Keratinocyte (primary cell): ENCODE results near the gene ALCAM. TPM values are rescaled to one million over a fixed set of nuclear protein-coding genes. Genes with fewer than 3 reads are reported as not detected.

Source experiments
- DNase-seq: peaks from one replicate; pipeline ENCODE4 v3.0.0-alpha.2; 2011; ENCODE audit warnings: low read depth, missing footprints, low spot score
- FAIRE-seq: peaks from 2 replicates; lab custom pipeline; 2011; peaks lifted over from hg19 to GRCh38; lab: Jason Lieb, UNC
- H2AFZ ChIP-seq: 2 replicates; pipeline ENCODE4 v1.6.0; 2012; ENCODE audit warnings: low read length, control low read depth, inconsistent platforms; ENCODE audit not compliant: control insufficient read depth
- H3K27ac ChIP-seq: 2 replicates; pipeline ENCODE4 v1.5.1; 2011; ENCODE audit warnings: low read length; ENCODE audit not compliant: control insufficient read depth, insufficient read depth
- H3K27me3 ChIP-seq: 3 replicates; pipeline ENCODE4 v1.6.0; 2011; ENCODE audit warnings: low read length; ENCODE audit not compliant: control insufficient read depth, insufficient read depth; ENCODE audit errors: extremely low read depth
- H3K36me3 ChIP-seq, 2 experiments: 2 replicates in 1 of 2; 3 replicates in 1 of 2; pipeline ENCODE4 v1.5.1; 2011; ENCODE audit warnings: low read length in 2 of 2, mild to moderate bottlenecking in 1 of 2; ENCODE audit not compliant: control insufficient read depth in 2 of 2, insufficient read depth in 2 of 2; ENCODE audit errors: extremely low read depth in 1 of 2
- H3K4me1 ChIP-seq: 3 replicates; pipeline ENCODE4 v1.5.1; 2011; ENCODE audit warnings: low read length; ENCODE audit not compliant: control insufficient read depth, insufficient read depth; ENCODE audit errors: extremely low read depth
- H3K4me2 ChIP-seq: 3 replicates; pipeline ENCODE4 v1.6.0; 2011; ENCODE audit warnings: low read depth, low read length; ENCODE audit not compliant: control insufficient read depth, insufficient read depth; ENCODE audit errors: extremely low read depth
- H3K4me3 ChIP-seq, 3 experiments: fragments of 200-600 bp in 1 of 3; sonication (generic) in 1 of 3; 2 replicates in 2 of 3; 3 replicates in 1 of 3; pipeline ENCODE4 v1.5.1; 2011 to 2016; ENCODE audit warnings: low read length in 3 of 3, mild to moderate bottlenecking in 3 of 3, control low read depth in 2 of 3, inconsistent platforms in 1 of 3, low read depth in 1 of 3, mixed read lengths in 1 of 3, mixed run types in 1 of 3, moderate library complexity in 1 of 3; ENCODE audit not compliant: control insufficient read depth in 2 of 3, insufficient read depth in 2 of 3; ENCODE audit errors: extremely low read depth in 1 of 3
- H3K79me2 ChIP-seq: 2 replicates; pipeline ENCODE4 v1.6.0; 2012; ENCODE audit warnings: low read length; ENCODE audit not compliant: control insufficient read depth, insufficient read depth
- H3K9ac ChIP-seq: 3 replicates; pipeline ENCODE4 v1.6.0; 2011; ENCODE audit warnings: low read length; ENCODE audit not compliant: control insufficient read depth, insufficient read depth; ENCODE audit errors: extremely low read depth
- H3K9me1 ChIP-seq: 3 replicates; pipeline ENCODE4 v1.6.0; 2011; ENCODE audit warnings: low read length; ENCODE audit not compliant: control insufficient read depth, insufficient read depth; ENCODE audit errors: extremely low read depth
- H3K9me3 ChIP-seq: 2 replicates; pipeline ENCODE4 v1.5.1; 2012; ENCODE audit warnings: low read depth, low read length; ENCODE audit not compliant: control insufficient read depth
- H4K20me1 ChIP-seq: 3 replicates; pipeline ENCODE4 v1.6.0; 2011; ENCODE audit warnings: low read length; ENCODE audit not compliant: control insufficient read depth, insufficient read depth; ENCODE audit errors: extremely low read depth
- EZH2 ChIP-seq: IDR thresholded peaks from one replicate; pipeline ENCODE4 v1.6.1; 2012; ENCODE audit warnings: inconsistent platforms, mild to moderate bottlenecking, low read length, moderate library complexity
- dilution Hi-C: fragments of 300-500 bp; cut with MboI; formaldehyde crosslinking; loops from one replicate; pipeline ENCODE4 v1.7.0; 2020; ENCODE audit warnings: low sequenced_read_pairs; ENCODE audit not compliant: extremely low pct_ligation_motif_present
- polyA plus RNA-seq, 5 experiments: library from polyadenylated mRNA; depleted of rRNA in 3 of 5; stranded (reverse) in 3 of 5; stranded (forward) in 1 of 5; unstranded in 1 of 5; fragments of >200 nt; gene quantifications; 1 replicate in 1 of 5; 2 replicates in 3 of 5; 3 replicates in 1 of 5; pipeline versions ENCODE4 v1.2.1 to v1.2.3, GENCODE V29; 2011 to 2012; ENCODE audit warnings: missing spikeins in 2 of 5, low read depth in 1 of 5, low replicate concordance in 1 of 5
- TF ChIP-seq, protein P1 (sequence below), 3 experiments: IDR thresholded peaks in 1 of 3; conservative IDR thresholded peaks in 1 of 3; optimal IDR thresholded peaks in 1 of 3; 2 replicates in 2 of 3; 3 replicates in 1 of 3; pipeline versions ENCODE3 to v1.5.1; 2011; ENCODE audit warnings: low read length in 3 of 3, mild to moderate bottlenecking in 3 of 3, moderate library complexity in 2 of 3, control low read depth in 1 of 3, inconsistent platforms in 1 of 3; ENCODE audit not compliant: insufficient read depth in 2 of 3; ENCODE audit errors: extremely low read depth in 1 of 3

Gene ALCAM
- polyA plus RNA-seq, 1 donor (not counting 4 experiments of a cell fraction or from before 2014, with no cell fraction given): 71.3 TPM

DNA sequence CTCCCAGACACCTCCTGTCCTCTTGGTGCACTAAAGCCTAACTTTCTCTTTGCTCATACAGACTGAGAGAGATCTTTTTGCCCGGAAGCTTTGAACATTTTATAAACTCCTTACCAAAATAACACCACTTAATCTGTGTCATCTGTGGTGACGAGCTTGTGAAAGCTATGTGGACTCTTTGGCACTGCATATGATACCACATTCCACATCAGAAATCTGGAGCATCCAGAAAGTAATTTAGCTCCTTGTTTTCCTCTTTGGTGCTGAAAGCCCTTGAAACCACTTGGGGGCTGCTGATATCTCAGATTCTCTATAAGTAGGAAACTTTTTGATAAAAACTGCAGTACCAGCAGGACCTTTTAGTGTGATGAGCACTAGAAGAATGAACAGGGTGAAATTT, 128.3 kb downstream of the ALCAM start:
- DNase-seq: no peak
- Histone ChIP-seq H3K4me2 (no peak overlapping the region), H3K36me3 (no peaks in the 10 kb centered on the region), H3K9ac (no peak overlapping the region), H3K9me1 (no peaks in the 10 kb centered on the region), H2AFZ (no peak overlapping the region), H3K27me3 (no peaks in the 10 kb centered on the region), H4K20me1 (no peaks in the 10 kb centered on the region), H3K4me3 (no peak overlapping the region), H3K9me3 (peaks cover 2% of the 10 kb centered on the region), H3K27ac (no peak overlapping the region), H3K4me1 (no peaks in the 10 kb centered on the region), H3K79me2 (no peaks in the 10 kb centered on the region)
- FAIRE-seq: no peak
- dilution Hi-C loops: no loop called here
- TF ChIP-seq, protein P1, sequence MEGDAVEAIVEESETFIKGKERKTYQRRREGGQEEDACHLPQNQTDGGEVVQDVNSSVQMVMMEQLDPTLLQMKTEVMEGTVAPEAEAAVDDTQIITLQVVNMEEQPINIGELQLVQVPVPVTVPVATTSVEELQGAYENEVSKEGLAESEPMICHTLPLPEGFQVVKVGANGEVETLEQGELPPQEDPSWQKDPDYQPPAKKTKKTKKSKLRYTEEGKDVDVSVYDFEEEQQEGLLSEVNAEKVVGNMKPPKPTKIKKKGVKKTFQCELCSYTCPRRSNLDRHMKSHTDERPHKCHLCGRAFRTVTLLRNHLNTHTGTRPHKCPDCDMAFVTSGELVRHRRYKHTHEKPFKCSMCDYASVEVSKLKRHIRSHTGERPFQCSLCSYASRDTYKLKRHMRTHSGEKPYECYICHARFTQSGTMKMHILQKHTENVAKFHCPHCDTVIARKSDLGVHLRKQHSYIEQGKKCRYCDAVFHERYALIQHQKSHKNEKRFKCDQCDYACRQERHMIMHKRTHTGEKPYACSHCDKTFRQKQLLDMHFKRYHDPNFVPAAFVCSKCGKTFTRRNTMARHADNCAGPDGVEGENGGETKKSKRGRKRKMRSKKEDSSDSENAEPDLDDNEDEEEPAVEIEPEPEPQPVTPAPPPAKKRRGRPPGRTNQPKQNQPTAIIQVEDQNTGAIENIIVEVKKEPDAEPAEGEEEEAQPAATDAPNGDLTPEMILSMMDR (optimal IDR thresholded peaks at IDR 0.05 in 1 of 3, IDR thresholded peaks at IDR 0.05 in 1 of 3, conservative IDR thresholded peaks at IDR 0.05 in 1 of 3; ENCODE audit: extremely low read depth in 1 of 3, insufficient read depth in 2 of 3, low read length in 3 of 3): no peak
- TF ChIP-seq EZH2: no peak

- Histone ChIP-seq H3K4me1 (no peaks in the 10 kb centered on the region), H3K4me3 (no peak overlapping the region), H3K36me3 (no peaks in the 10 kb centered on the region), H4K20me1 (no peaks in the 10 kb centered on the region), H3K79me2 (no peaks in the 10 kb centered on the region), H3K9ac (no peak overlapping the region), H3K9me1 (no peaks in the 10 kb centered on the region), H3K4me2 (no peak overlapping the region), H3K27me3 (no peaks in the 10 kb centered on the region), H3K27ac (no peak overlapping the region), H2AFZ (no peak overlapping the region), H3K9me3 (no peaks in the 10 kb centered on the region)
- DNase-seq (no peak), FAIRE-seq (no peak)
- dilution Hi-C loops: no loop called here
- TF ChIP-seq EZH2: no peak
- TF ChIP-seq, protein P1 (optimal IDR thresholded peaks at IDR 0.05 in 1 of 3, IDR thresholded peaks at IDR 0.05 in 1 of 3, conservative IDR thresholded peaks at IDR 0.05 in 1 of 3; ENCODE audit: extremely low read depth in 1 of 3, insufficient read depth in 2 of 3, low read length in 3 of 3): no peak
Measured at GRCh38 chr3:105496343-105496742, 129.6 kb downstream of the ALCAM start.
